K562 (cell line): ENCODE measurements around the gene GPR78. TPM values are rescaled to one million over a fixed set of nuclear protein-coding genes. Genes with fewer than 3 reads are reported as not detected.

Experiments used
- ARID1B ChIP-seq: fragments of 450-650 bp; IDR thresholded peaks from 2 replicates; pipeline ENCODE4 v1.6.1; 2016; ENCODE audit warnings: antibody characterized with exemption, mild to moderate bottlenecking, inconsistent platforms
- BRF1 ChIP-seq: IDR thresholded peaks from 3 replicates; pipeline ENCODE4 v1.6.1; 2011; ENCODE audit warnings: borderline replicate concordance, mild to moderate bottlenecking; ENCODE audit not compliant: insufficient read length; ENCODE audit errors: extremely low read depth
- CBX1 ChIP-seq: sonication (generic); IDR thresholded peaks from 2 replicates; pipeline ENCODE4 v1.6.1; 2016; ENCODE audit warnings: antibody characterized with exemption, low read depth, mild to moderate bottlenecking
- CUX1 ChIP-seq: fragments of 200-800 bp; sonication (Bioruptor generic); IDR thresholded peaks from 2 replicates; pipeline ENCODE4 v1.6.1; 2016; ENCODE audit warnings: missing genetic modification characterization, missing compliant biosample characterization
- FOXJ3 ChIP-seq: sonication (generic); formaldehyde crosslinking; IDR thresholded peaks from 2 replicates; pipeline ENCODE4 v1.4.0; 2020; ENCODE audit warnings: mild to moderate bottlenecking, missing genetic modification reagents
- HMBOX1 ChIP-seq: sonication (generic); IDR thresholded peaks from 2 replicates; pipeline ENCODE4 v1.6.1; 2016
- HNRNPK ChIP-seq: fragments of 200-400 bp; formaldehyde crosslinking; IDR thresholded peaks from one replicate; pipeline ENCODE4 v1.6.1; 2018; ENCODE audit warnings: mild to moderate bottlenecking, low read depth, low read length; ENCODE audit not compliant: poor library complexity, severe bottlenecking
- HSF4 ChIP-seq: fragments of 250-450 bp; sonication (Bioruptor Pico); IDR thresholded peaks from 2 replicates; pipeline ENCODE4 v2.1.2; 2022; ENCODE audit warnings: mild to moderate bottlenecking, moderate library complexity, borderline replicate concordance
- KLF1 ChIP-seq: fragments of 450-650 bp; IDR thresholded peaks from 2 replicates; pipeline ENCODE4 v1.6.1; 2016; ENCODE audit warnings: missing genetic modification characterization, missing compliant biosample characterization
- KLF6 ChIP-seq: fragments of 250-450 bp; sonication (Bioruptor Pico); IDR thresholded peaks from 2 replicates; pipeline ENCODE4 v1.4.0; 2020; ENCODE audit warnings: mild to moderate bottlenecking, moderate library complexity, borderline replicate concordance
- NRF1 ChIP-seq, 2 experiments: fragments of 450-650 bp; IDR thresholded peaks in 1 of 2; conservative IDR thresholded peaks in 1 of 2; 2 replicates each; pipeline ENCODE4 v1.6.1; 2014; ENCODE audit warnings: mild to moderate bottlenecking in 2 of 2
- PHF8 ChIP-seq: fragments of 200-600 bp; sonication (generic); IDR thresholded peaks from 2 replicates; pipeline ENCODE4 v1.6.1; 2012; ENCODE audit warnings: mixed run types, mild to moderate bottlenecking, inconsistent platforms, low read length, moderate library complexity, borderline replicate concordance
- SOX6 ChIP-seq: fragments of 450-650 bp; IDR thresholded peaks from 2 replicates; pipeline ENCODE4 v1.6.1; 2014; ENCODE audit warnings: mild to moderate bottlenecking
- TRIM24 ChIP-seq, 2 experiments: fragments of 450-650 bp; IDR thresholded peaks; 2 replicates each; pipeline ENCODE4 v1.6.1; 2016
- USF2 ChIP-seq: sonication (generic); formaldehyde crosslinking; IDR thresholded peaks from 2 replicates; pipeline ENCODE4 v1.5.0; 2020; ENCODE audit warnings: missing genetic modification reagents
- VEZF1 ChIP-seq: fragments of 200-800 bp; sonication (Bioruptor generic); IDR thresholded peaks from 2 replicates; pipeline ENCODE4 v1.6.1; 2017; ENCODE audit warnings: missing genetic modification characterization, missing compliant biosample characterization
- XRCC3 ChIP-seq: fragments of 450-650 bp; IDR thresholded peaks from 2 replicates; pipeline ENCODE4 v1.6.1; 2017; ENCODE audit warnings: mild to moderate bottlenecking, moderate library complexity
- ZNF23 ChIP-seq: fragments of 250-450 bp; sonication (Bioruptor Pico); IDR thresholded peaks from 2 replicates; pipeline ENCODE4 v1.4.0; 2020; ENCODE audit warnings: mild to moderate bottlenecking
- ZNF445 ChIP-seq: fragments of 250-450 bp; sonication (Bioruptor Pico); IDR thresholded peaks from 2 replicates; pipeline ENCODE4 v1.4.0; 2020; ENCODE audit warnings: low read depth, mild to moderate bottlenecking, moderate library complexity
- ZNF583 ChIP-seq: fragments of 250-450 bp; sonication (Bioruptor Pico); IDR thresholded peaks from 2 replicates; pipeline ENCODE4 v1.4.0; 2020
- polyA plus RNA-seq, 8 experiments: library from polyadenylated mRNA; depleted of rRNA in 4 of 8; stranded (reverse) in 5 of 8; unstranded in 3 of 8; fragments of >200 nt; fragmentation: Nextera tagmentation in 2 of 8; fragmentation: Illumina TruSeq in 1 of 8; extraction: Ambion mirVana in 2 of 8; extraction: Trizol in 1 of 8; gene quantifications; 2 replicates each; pipeline versions ENCODE4 v1.2.1 to v1.2.3, GENCODE V29; 2011 to 2014; ENCODE audit warnings: inconsistent platforms in 1 of 8, missing spikeins in 1 of 8
- total RNA-seq, 7 experiments: library from RNA; depleted of rRNA in 6 of 7; stranded (reverse); fragments of >200 nt in 6 of 7; fragmentation: Illumina TruSeq in 2 of 7; extraction: Trizol in 2 of 7; gene quantifications; 2 replicates each; pipeline versions ENCODE4 v1.2.1 to v1.2.3, GENCODE V29; 2011 to 2021; ENCODE audit warnings: low replicate concordance in 1 of 7

Gene GPR78
- total and polyA plus RNA-seq, 9 of the 15 experiments (the other 6 are each of a cell fraction or from before 2014, with no cell fraction given), result 0.04 to 0.13 (median 0.07) TPM; not detected in 4

GRCh38 chr4:8594097-8595038 lies 14.2 kb downstream of the GPR78 start (continued):
- TF ChIP-seq CUX1 (no peak), FOXJ3 (CRISPR knock-in tag) (no peak), KLF6 (CRISPR knock-in tag) (no peak), ZNF583 (CRISPR knock-in tag) (no peak), HMBOX1 (peak; percentile 31; the same call in 1 of the 2 replicates), HNRNPK (no peak), ARID1B (no peak), VEZF1 (peak; percentile 88), BRF1 (no peak), TRIM24 (IDR thresholded peaks at IDR 0.05) (no peak), USF2 (CRISPR knock-in tag) (no peak), XRCC3 (no peak), HSF4 (CRISPR knock-in tag) (no peak), NRF1 (conservative IDR thresholded peaks at IDR 0.05 in 1 of 2, IDR thresholded peaks at IDR 0.05 in 1 of 2) (no peak), SOX6 (peak; percentile 19; the same call in 1 of the 2 replicates), ZNF445 (CRISPR knock-in tag) (no peak), KLF1 (tag) (no peak), CBX1 (peak; percentile 60; the same call in 1 of the 2 replicates), ZNF23 (CRISPR knock-in tag) (no peak), PHF8 (no peak)
